Measurements from ENCODE around the gene ELL2. TPM values are rescaled to one million over a fixed set of nuclear protein-coding genes. Genes with fewer than 3 reads are reported as not detected.
A peak's percentile ranks its signal among the peaks of the same experiment; 100 is the strongest.

Gene ELL2
- total RNA-seq, 1 donor = 302 TPM

DNA sequence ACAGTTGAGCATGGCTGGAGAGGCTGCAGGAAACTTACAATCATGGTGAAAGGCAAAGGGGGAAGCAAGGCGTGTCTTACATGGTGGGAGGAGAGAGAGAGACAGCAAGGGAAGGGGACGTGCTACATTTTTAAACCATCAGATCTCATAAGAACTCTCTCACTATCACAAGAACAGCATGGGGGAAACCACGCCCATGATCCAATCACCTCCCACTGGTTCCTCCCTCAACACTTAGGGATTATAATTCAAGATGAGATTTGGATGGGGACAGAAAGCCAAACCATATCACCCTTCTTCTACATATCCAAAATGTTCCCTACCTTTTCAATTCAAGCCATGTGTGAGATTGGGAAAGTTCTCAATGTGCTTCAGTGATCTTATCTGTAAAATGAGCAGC is 116.3 kb downstream of the ELL2 start:
- no peak overlapping the region for H3K4me3 ChIP-seq (ENCODE audit: low read depth, low read length)
- TF ChIP-seq, protein P1, sequence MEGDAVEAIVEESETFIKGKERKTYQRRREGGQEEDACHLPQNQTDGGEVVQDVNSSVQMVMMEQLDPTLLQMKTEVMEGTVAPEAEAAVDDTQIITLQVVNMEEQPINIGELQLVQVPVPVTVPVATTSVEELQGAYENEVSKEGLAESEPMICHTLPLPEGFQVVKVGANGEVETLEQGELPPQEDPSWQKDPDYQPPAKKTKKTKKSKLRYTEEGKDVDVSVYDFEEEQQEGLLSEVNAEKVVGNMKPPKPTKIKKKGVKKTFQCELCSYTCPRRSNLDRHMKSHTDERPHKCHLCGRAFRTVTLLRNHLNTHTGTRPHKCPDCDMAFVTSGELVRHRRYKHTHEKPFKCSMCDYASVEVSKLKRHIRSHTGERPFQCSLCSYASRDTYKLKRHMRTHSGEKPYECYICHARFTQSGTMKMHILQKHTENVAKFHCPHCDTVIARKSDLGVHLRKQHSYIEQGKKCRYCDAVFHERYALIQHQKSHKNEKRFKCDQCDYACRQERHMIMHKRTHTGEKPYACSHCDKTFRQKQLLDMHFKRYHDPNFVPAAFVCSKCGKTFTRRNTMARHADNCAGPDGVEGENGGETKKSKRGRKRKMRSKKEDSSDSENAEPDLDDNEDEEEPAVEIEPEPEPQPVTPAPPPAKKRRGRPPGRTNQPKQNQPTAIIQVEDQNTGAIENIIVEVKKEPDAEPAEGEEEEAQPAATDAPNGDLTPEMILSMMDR (IDR thresholded peaks at IDR 0.05; ENCODE audit: insufficient read depth, low read depth, low read length) = no peak
- DNase-seq (ENCODE audit: low read depth) = no peak

DNA sequence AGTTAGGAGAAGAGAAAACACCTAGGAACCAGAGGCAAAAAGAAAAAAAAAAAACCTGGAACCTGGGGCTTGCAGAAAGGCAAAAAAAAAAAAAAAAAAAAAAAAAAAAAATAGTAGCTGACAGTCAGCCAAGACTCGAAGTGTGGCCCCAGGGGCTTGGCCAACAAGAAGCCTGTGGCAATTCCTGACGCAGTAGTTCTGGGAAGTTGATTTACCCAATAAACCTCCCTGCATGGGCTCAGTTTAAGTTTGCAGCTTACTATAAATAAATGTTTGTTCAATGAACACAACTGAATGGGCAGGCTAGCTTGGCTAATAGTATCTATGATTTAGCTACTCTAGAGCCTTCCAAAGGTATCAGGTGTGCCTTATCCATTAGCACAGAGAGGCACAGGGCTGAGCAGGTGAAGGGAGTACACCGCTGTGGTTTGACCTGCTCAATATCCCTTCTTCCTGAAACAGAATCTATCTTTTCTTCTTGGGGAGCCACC is 117.9 kb downstream of the ELL2 start:
- no peak overlapping the region for H3K4me3 ChIP-seq (ENCODE audit: low read depth, low read length)
- TF ChIP-seq, protein P1 (IDR thresholded peaks at IDR 0.05; ENCODE audit: insufficient read depth, low read depth, low read length) = no peak
- DNase-seq (ENCODE audit: low read depth) = peak; percentile 82

DNA sequence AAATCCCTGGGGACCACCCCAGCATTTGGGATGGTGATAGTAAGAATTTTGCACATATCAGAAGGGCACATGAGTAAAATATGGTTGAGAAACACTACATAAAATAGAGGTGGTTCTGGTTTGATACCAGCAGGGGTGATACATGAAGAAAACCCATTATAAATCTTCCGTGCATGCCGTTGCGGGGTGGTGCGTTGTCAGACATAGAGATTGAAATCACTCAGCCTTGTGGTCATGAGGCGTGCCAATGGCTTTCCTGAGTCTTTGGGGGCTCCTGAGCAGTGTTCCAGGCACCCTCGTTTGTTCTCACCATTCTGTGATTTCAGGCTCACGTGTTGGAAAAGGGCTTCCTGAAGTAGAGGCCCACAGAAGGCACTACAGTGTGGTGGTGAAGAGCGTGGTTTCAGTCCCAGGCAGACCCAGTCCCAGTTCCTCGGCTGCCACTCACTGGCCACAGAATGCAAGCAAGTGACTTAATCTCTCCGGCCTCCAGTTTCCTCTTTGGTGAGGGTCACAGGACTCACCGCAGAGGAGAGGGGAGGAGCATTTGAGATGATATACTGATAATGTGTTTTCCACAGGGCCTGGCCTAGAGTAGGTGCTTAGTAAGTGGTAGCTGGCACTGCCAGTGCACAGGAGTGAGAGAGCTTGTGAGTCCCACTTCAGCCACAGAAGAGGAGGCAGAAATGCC is 118.7 kb downstream of the ELL2 start:
- no peak overlapping the region for H3K4me3 ChIP-seq (ENCODE audit: low read depth, low read length)
- TF ChIP-seq, protein P1 (IDR thresholded peaks at IDR 0.05; ENCODE audit: insufficient read depth, low read depth, low read length) = no peak
- peak; percentile 90 for DNase-seq (ENCODE audit: low read depth)

DNA sequence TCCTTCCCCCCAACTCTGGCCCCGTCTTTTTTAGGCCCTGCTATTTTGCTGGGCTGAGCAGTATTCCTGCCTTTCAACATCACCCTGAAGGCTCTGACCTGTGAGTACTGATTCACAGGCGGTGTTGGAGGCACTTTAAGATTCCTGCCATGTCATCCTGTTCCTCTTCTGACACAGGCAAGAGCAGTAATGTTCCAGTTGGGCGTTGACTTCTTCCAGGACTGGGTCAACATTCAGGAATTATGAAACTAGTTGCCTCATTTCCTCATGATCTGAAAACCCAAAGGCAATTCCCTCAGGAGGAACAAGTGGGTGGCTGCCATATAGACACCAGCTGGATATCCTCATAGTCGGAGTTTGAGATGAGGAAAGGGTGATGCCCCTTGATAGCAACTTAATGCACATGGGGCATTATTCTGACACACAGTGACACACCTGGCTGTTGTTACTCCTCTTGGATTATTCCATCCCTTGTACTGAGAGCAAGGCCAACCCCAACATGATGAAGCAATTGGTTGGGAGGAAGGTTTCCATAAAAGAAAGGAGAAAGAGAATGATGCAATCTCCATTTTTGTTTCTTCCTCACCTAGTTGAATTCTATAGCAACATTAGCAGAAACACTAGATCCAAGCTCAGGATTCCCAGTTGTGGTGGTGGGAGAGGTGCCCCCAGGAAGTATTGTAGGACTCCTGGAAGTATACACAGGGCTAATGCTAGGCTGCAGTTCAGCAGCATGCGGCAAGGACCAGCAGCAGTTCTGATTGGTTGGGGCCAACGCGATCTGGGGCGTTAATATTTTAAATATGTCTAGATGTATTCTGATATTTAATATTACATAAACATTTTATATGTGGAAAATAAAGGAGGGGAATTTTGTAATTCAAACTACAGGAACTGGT is 119.5 kb downstream of the ELL2 start:
- DNase-seq (ENCODE audit: low read depth) = peak; percentile 95
- H3K4me3 ChIP-seq (ENCODE audit: low read depth, low read length) = no peak overlapping the region
- TF ChIP-seq, protein P1 (IDR thresholded peaks at IDR 0.05; ENCODE audit: insufficient read depth, low read depth, low read length) = no peak

DNA sequence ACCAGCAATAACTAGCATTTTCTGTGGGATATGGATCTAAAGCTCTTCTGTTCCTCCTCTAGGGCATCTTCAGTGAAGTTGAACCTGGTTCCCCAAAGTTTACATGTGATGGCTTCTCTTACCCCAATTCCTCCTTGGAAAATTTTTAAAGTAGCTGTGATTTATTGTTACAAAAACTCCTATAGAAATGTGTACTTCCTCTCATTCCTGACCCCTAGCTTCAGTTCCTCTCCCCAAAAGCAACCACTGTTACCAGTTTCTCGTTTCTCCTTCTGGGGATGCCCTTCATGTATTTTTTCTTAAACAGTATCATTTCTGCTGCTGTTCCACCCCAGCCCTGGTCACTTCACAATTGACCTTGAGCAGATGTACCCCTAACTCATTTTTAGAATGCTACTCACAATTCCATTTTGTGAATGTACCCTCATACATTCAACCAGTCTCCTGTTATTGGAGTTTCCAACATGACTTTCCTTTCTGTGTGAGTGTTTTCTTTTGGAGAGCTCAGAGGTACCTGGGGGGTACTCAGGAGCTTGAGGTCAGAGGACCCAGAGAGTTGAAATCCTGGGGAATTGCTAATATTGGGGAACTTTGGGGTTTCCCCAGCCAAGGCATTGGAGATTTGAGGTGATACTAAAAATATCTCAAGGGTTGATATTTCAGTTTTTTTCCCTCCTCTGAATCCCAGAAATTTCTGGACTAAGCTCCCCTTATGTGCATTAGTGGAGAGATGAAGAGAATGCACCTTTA is 120.5 kb downstream of the ELL2 start:
- H3K4me3 ChIP-seq (ENCODE audit: low read depth, low read length) = no peak overlapping the region
- DNase-seq (ENCODE audit: low read depth) = no peak
- TF ChIP-seq, protein P1 (IDR thresholded peaks at IDR 0.05; ENCODE audit: insufficient read depth, low read depth, low read length) = no peak

DNA sequence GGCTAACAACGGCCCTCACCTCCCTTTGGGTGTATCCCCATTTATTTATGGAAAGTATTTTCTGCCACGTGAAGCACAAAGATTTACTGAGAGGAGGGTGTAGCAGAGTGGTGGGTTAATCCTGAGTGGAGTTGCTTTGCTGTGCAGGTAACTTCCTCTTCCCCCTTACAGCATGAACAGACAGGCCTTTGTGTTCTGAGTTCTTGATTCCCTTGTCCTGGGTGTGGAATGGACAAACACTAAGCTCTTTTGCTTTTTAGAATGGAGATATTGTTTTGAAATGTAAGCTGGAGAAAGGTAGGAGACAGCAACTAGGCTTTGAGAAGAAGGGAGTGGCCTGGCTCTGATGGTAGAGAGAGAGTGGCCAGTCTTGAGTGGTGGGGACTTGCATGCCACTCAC is 122.0 kb downstream of the ELL2 start:
- H3K4me3 ChIP-seq (ENCODE audit: low read depth, low read length) = no peak overlapping the region
- no peak for DNase-seq (ENCODE audit: low read depth)
- TF ChIP-seq, protein P1 (IDR thresholded peaks at IDR 0.05; ENCODE audit: insufficient read depth, low read depth, low read length) = no peak
